ENCODE data around the gene GLI1.
A peak's percentile ranks its signal among the peaks of the same experiment; 100 is the strongest.
"Not testable (repeated sequence)": the region's sequence is repeated elsewhere in the genome, so short reads cannot be mapped to it uniquely, and the experiment has no call there.

Gene GLI1

DNA sequence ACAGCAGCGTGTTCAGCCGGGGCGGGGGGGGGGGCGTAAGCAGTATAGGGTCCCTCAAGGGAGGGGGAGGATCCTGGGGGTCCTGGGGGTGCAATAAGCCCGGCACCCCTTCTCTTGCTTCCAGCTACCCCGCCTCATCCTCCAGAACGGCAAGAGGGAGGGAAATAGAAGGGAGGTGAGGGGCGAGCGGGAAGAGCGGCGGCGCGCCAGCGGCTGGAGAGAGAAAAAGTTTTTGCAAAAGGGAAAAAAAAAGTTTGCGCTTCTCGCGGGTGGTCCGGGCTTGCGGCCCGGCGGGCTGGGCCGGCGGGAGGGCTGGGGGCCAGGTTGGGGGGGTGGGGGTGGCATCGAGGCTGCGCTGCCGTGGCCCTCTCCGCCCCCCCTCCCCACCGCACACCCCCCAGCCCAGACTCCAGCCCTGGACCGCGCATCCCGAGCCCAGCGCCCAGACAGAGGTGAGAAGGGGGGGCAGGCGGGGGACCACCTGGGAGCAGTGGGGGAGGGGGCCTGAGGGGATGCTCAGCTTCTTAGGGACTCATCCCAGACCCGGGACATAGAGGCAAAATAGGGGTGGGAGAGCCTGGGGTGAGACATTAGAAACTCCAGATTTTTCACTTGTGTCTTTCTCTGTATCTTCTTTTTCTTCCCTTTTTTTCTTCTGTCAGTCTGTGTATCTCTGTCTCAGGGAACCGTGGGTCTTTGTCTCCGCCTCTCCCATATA, at the start of gene GLI1:
GLI1 (plus strand) TSS at position 36 of the 718 bp plus-strand sequence. CDS start 3,907 bp downstream, outside the sequence.
- no peak for DNase-seq (ENCODE audit: low spot score)

DNA sequence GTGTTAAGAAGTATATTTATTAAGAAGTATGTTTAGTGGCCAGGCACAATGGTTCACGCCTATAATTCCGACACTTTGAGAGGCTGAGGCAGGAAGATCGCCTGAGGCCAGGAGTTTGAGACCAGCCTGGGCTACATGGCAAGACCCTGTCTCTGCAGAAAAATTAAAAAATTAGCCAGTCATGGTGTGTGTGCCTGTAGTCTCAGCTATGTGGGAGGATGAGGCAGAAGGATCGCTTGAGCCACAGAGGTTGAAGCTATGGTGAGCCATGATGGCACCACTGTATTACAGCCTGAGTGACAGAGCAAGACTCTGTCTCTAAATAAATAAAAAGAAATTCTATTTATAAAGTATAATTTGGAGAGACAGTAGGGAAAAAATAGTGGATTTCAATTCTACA, 49.1 kb upstream of the GLI1 start:
- DNase-seq (ENCODE audit: low spot score): no peak

DNA sequence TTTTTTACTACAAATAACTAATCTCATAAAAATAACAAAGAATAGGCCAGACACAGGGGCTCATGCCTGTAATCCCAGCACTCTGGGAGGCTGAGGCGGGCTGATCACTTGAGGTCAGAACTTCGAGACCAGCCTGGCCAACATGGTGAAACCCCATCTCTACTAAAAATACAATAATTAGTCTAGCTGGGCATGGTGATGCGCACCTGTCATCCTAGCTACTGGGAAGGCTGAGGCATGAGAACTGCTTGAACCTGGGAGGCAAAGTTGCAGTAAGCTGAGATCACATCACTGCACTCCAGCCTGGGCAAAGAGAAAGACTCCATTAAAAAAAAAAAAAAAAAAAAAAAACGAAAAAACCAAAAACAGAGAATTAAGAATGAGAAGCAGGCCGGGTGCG, 45.4 kb upstream of the GLI1 start:
- not testable (repeated sequence) for DNase-seq (ENCODE audit: low spot score)

DNA sequence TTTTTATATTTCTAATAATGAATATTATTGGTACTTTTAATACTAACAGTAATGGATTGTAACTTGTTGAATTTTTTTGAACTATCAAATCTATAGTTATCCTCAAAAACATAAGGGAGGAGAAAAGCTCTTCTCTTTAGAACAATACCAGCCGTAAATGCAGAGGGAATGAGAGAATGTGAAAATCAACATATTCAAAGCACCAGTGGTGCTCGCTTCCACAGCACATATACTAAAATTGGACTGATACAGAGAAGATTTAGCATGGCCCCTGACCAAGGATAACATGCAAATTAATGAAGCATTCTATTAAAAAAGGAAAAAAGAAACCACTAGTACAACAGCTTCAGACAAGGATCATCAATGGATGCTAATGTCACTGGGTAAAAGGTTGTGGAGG, 44.5 kb upstream of the GLI1 start:
- no peak for DNase-seq (ENCODE audit: low spot score)

DNA sequence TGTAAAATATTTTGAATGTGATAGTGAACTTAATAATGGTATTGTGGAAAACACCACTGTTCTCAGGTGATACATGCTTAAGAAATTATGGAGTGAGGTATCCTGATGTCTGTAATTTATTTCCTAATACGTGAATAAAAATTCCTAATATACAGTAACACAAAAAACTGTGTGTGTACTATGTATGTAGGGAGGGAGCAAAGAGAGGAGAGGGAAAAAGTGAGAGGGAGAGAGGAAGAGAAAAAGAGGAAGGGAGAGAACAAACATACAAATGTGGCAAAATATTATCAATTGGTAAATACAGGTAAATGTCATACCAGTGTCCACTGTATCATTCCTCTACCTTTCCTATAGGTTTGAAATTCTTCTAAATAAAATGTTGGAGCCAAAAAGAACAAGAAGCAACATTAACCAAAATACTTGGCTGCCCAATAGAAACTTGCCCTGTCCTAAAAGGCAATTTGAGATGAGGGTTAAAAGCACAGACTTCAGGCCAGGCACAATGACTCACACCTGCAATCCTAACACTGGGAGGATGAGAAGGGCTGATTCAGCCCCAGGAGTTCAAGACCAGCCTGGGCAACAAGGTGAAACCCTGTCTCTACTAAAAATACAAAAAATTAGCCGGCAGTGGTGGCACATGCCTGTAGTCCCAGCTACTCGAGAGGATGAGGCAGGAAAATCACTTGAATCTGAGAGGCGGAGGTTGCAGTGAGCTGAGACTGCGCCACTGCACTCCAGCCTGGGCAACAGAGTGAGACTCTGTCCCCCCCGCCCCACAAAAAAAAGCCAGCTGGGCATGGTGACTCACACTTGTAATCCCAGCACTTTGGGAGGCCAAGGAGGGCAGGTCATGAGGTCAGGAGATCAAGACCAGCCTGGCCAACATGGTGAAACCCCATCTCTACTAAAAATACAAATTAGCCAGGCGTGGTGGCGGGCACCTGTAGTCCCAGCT, 43.3 kb upstream of the GLI1 start:
- DNase-seq (ENCODE audit: low spot score): no peak

DNA sequence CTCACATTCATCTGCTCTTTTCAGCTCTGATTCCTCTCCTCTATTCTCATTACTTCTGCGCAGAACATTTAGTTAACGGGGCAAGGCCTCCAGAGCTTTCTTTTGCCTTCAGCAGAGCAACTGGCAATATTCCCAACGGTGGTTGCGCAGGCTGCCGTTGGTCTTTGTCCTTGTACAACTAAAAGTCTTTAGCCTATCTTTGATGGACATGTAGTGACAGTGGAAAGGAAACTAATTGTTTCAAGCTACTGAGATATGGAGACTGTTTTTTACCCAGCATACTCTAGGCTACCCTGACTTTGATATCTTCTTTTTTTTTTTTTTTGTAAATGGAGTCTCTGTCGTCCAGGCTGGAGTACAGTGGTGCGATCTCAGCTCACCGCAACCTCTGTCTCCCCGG, 41.3 kb upstream of the GLI1 start:
- no peak for DNase-seq (ENCODE audit: low spot score)

DNA sequence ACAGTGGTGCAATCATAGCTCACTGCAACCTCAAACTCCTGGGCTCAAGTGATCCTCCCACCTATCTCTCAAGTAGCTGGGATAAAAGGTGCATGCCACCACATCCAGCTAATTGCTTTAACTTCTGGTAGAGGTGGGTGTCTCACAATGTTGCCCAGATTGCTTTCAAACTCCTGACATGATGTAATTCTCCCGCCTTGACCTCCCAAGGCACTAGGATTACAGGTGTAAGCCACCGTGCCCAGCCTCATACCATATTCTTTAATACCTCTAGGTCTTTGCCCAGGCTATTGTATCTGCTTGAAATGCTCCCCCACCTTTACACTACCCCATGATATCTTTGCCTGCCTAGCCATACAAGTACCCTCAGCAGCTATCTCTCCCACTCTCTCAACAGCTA, 40.1 kb upstream of the GLI1 start:
- DNase-seq (ENCODE audit: low spot score): no peak

DNA sequence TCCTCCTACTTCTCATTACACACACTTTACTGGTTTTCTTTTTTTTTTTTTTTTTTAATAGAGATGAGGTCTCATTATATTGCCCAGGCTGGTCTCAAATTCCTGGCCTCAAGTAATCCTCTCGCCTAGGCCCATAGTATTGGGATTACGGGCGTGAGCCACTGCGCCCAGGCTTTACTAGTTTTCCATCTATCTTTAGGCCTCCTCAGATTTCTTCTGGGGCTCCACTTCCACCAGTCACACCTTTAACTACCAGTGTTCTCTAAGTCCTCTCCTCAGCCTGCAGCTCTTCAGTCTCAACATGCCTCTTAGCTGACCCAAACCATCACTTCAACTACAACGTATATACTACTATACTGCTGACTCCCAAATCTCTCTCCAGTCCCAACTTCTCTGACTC, 39.1 kb upstream of the GLI1 start:
- DNase-seq (ENCODE audit: low spot score): no peak

DNA sequence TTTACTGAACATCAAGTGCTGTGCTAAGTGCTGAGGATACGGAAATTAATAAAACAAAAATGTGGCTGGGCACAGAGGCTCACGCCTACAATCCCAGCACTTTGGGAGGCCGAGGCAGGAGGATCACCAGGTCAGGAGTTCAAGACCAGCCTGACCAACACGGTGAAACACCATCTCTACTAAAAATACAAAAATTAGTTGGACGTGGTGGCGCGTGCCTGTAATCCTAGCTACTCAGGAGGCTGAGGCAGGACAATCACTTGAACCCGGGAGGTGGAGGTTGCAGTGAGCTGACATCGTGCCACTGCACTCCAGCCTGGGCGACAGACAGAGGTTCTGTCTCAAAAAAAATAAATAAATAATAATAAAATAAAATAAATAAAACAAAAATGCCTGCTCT, 32.6 kb upstream of the GLI1 start:
- not testable (repeated sequence) for DNase-seq (ENCODE audit: low spot score)

DNA sequence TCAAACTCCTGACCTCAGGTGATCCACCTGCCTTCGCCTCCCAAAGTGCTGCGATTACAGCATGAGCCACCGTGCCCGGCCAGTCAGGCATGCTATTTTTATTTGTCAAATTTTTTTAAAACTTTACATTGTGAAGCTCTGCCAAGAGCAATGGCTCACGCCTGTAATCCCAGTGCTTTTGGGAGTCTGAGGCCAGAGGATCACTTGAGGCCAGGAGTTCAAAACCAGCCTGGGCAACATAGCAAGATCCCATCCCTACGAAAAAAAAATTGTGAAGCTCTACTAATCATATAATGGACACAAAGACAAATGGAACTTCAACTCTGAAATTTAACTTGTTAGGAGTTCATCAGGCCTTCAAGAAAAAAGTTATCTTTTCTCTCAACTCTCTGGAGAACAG, 30.6 kb upstream of the GLI1 start:
- no peak for DNase-seq (ENCODE audit: low spot score)

DNA sequence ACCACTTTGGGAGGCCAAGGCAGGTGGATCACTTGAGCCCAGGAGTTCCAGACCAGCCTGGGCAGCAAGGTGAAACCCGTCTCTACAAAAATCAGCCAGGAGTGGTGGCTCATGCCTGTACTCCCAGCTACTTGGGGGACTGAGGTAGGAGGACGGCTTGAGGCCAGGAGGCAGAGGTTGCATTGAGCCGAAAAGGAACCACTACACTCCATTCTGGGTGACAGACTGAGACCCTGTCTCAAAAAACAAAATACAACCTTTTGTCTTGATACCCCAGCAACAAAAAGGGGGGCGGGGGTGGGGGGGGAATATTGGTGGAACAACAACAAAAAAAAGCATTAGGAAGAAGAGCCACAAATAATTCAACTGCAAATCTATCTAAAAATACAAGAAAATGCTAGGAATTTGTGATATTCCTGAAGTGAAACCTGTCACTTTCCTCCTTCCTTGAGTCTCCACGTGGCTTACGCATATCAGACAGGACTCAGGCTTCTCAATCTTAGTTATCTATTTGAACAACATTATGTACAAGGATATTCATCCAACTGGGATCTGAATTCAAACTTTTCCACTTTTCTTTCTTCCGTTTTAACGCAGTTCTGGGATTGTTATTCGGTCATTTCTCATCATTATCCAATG, 30.0 kb upstream of the GLI1 start:
- no peak for DNase-seq (ENCODE audit: low spot score)

DNA sequence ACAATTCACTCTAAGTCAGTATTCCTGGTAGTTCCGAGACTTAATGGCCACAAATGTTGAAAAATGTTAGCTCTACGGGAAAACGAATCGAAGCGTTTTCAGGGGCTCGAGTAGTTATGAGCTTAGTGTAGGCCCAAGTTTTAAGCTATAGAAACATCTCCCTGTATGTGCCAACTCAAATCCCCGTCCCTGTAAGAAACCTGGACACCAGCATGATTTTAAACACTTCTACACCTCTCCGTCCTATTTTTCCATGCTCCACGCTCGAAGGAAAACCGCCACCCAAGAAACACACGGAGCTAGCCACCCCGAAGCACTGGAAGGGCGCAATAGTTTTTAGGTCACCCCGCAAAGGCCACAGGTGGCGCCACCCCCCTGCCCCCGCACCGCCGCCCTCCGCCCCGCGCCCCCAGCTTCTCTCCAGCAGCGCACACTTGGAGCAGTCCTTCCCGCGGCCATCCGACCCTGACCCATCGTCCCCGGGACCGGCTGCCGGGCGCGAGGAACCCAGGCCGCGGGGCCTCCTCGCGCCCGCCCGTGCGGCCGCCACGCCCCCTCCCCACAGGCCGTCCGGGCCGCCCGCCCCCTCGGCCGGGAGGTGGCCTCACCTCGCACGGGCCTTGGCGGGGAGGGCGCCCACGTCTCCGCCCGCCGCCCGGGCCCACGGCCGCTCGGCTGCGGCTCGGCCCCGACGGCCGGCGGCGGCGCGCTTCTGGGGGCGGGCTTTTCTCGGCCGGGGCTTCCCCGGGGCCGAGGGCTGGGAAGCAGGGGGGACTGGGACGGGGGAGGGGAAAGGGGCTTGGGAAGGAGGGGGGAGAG, 29.3 kb upstream of the GLI1 start:
- DNase-seq (ENCODE audit: low spot score): peak; percentile 18

DNA sequence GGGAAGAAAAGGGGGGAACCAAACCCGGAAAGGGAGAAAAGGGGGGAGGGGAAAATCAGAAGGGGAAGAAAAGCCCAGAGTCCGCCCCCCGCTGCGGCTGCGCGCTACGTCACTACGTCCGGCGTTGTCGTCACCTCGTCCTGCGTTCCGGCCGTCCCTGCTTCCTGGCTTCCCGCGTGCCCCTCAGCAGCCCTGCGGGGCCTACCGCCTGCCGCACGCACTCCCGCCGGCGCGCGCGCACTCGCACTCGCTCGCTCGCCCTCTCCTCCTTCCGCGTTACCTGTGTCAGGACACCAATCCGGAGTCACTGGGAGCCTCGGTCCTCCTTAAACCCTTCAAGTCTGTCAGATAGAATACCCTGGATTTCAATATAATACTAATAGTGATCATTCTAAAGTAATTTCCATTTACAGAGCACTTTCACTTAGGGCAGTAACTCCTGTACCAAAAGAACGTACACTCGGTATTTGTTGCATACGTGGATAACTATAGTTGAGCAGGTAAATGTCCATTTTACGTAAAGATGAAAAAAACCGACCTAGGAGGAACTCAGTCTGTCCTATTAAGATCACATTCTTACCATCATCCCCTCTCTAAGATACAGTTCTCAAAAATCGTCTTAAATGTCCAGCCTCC, 28.5 kb upstream of the GLI1 start, which contains the start of gene R3HDM2:
R3HDM2 (minus strand) TSS at position 113 of the 636 bp plus-strand sequence. CDS start 120,615 bp downstream, outside the sequence.
- DNase-seq (ENCODE audit: low spot score): peak; percentile 94

DNA sequence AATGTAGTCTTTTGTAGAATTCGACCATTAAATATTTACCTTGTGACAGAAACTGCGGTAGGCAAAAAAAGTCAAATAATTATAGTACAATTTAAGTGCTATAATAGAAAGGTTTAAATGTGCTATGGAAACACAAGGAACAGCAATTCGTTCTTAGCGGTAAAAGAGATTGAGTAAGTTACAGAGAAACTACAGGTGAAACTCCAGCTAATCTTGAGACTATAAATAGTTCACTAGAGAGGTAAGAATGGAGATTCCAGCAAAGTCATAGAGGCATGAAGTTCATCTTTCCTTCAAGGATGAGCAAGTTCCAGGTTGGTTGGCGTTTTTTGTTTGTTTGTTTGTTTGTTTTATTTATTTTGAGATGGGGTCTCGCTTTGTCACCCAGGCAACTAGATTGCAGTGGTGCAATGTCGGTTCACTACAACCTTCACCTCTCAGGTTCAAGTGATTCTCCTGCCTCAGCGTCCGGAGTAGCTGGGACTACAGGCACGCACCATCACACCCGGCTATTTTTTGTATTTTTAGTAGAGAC, 27.9 kb upstream of the GLI1 start:
- DNase-seq (ENCODE audit: low spot score): no peak

DNA sequence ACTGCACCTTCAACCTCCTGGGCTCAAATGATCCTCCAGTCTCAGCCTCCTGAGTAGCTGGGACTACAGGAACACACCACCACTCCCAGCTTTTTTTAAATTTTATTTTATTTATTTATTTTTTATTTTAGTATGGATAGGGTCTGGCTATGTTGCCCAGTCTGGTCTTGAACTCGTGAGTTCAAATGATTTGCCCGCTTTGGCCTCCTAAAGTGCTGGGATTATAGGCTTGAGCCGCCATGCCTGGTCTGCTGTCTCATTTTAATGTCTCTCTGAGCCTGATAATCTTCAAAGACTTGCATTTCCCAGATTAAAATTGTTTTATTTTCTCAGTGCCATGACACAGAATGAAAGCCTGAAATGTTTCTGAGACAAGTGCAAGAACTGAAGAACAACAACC, 26.2 kb upstream of the GLI1 start:
- no peak for DNase-seq (ENCODE audit: low spot score)

DNA sequence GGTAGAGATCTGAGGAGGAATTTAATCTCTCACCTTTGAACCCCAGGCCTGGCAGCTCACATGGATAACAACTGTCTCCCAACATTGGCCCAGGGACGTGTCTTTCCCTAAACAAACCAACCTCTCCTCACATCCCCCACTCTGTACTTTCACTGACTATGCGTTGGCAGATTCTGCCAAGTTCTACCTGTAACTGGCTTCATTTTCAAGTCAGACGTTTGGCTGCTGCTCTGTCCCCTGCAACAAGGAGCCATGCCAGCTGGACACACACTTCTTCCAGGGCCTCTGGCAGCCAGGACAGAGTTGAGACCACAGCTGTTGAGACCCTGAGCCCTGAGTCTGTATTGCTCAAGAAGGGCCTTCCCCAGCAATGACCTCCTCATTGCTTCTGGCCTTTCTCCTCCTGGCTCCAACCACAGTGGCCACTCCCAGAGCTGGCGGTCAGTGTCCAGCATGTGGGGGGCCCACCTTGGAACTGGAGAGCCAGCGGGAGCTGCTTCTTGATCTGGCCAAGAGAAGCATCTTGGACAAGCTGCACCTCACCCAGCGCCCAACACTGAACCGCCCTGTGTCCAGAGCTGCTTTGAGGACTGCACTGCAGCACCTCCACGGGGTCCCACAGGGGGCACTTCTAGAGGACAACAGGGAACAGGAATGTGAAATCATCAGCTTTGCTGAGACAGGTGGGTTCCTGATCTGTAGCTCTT, 24.9 kb upstream of the GLI1 start, which contains the start of gene INHBC:
INHBC (plus strand) TSS at position 268 of the 707 bp plus-strand sequence; CDS start at position 371, 103 bp downstream.
- DNase-seq (ENCODE audit: low spot score): no peak

DNA sequence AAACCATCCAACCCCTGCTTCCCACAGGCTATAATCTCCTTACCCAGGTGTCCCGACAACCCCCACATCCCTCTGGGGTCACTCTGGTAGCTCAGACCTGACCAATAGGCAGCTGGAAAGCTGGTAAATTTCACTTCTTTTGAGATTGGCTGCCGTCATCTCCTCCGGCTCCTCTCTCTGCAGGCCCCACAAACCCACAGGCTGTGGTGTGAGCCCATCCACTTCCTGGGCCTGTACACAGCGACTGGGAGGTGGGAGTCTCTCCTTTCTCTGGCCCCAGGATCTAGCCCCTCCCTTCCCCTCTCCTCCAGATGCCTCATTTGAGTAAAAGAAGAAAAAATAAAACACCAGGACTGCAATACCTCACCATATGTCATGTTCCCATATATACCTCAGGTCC, 24.3 kb upstream of the GLI1 start:
- no peak for DNase-seq (ENCODE audit: low spot score)

DNA sequence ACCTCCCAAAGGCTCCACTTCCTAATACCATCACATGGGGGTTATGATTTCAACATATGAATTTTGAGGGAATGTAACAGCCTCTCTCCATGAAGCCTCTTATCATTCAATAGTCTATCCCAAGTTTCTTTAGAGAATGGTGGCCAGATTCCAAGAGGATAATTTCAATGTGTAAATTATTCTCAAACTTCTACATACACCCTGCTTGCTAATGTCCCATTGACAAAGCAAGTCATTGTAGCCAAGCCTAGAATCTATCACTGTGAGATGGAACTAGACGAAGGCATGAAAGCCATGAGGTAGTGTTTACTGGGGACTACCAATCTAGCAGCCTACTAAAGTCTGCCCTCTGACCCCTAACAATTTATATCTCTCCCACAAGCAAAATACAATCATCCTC, 21.2 kb upstream of the GLI1 start:
- DNase-seq (ENCODE audit: low spot score): no peak

DNA sequence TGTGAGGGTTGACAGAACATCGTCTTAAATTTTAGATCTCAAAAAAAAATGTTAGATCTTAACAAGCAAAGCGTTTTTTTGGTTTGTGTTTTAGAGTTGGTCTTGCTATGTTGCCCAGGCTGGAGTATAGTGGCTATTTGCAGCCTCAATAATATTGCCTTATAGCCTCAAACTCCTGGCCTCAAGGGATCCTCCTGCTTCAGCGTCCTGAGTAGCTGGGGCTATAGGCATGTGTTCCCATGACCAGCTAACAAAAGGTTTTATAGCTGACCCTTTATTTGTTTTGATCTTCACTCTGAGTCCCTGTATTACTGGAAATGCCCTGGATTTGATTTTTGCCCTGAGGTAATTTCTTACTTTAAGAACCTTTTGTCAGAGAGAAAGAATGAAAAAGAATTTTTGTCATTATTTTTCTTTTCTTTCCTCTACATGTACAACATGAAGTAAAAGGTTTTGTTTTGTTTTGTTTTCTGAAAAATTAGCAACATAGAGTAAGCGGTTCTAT, 19.8 kb upstream of the GLI1 start:
- no peak for DNase-seq (ENCODE audit: low spot score)

DNA sequence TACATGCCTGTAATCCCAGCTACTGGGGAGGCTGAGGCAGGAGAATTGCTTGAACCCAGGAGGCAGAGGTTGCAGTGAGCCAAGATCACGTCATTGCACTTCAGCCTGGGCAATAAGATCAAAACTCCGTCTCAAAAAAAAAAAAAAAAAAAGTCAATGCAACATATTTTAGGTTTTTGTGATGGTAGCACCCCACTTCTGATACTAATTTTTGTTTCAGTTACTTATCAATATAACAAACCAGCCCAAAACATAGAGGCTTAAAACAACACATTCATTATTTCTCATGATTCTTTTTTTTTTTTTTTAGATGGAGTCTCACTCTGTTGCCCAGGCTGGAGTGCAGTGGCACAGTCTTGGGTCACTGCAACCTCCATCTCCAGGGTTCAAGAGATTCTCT, 18.2 kb upstream of the GLI1 start:
- DNase-seq (ENCODE audit: low spot score): not testable (repeated sequence)

All from putamen (tissue), 1 donor.